ENCODE results near the gene RTCA. TPM values are rescaled to one million over a fixed set of nuclear protein-coding genes. Genes with fewer than 3 reads are reported as not detected.

Gene RTCA
- polyA plus RNA-seq, 2 of the 4 experiments (the other 2 are of a cell fraction) = 23.8 to 39.5 TPM

- TF ChIP-seq REST (IDR thresholded peaks at IDR 0.05) = no peak
- TF ChIP-seq, protein P1, sequence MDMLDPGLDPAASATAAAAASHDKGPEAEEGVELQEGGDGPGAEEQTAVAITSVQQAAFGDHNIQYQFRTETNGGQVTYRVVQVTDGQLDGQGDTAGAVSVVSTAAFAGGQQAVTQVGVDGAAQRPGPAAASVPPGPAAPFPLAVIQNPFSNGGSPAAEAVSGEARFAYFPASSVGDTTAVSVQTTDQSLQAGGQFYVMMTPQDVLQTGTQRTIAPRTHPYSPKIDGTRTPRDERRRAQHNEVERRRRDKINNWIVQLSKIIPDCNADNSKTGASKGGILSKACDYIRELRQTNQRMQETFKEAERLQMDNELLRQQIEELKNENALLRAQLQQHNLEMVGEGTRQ (IDR thresholded peaks at IDR 0.05) = no peak
- peak; percentile 72 for TF ChIP-seq POLR2A (IDR thresholded peaks at IDR 0.05; ENCODE audit: low read length)
- TF ChIP-seq EP300 (IDR thresholded peaks at IDR 0.05) = no peak
- no peak for TF ChIP-seq NFE2L2 (conservative IDR thresholded peaks at IDR 0.05; ENCODE audit: low read length)
- TF ChIP-seq RARB (CRISPR knock-in tag; IDR thresholded peaks at IDR 0.05) = no peak
- no peak for TF ChIP-seq TFCP2L1 (CRISPR knock-in tag; IDR thresholded peaks at IDR 0.05)
- TF ChIP-seq NPAS2 (CRISPR knock-in tag; IDR thresholded peaks at IDR 0.05; ENCODE audit: borderline replicate concordance) = no peak
- no peak for TF ChIP-seq TP53 (CRISPR knock-in tag; IDR thresholded peaks at IDR 0.05)
- no peak for TF ChIP-seq GATA3 (IDR thresholded peaks at IDR 0.05; ENCODE audit: borderline replicate concordance)
- TF ChIP-seq ATOH8 (CRISPR knock-in tag; IDR thresholded peaks at IDR 0.05; ENCODE audit: low read depth) = no peak
- no peak for TF ChIP-seq RAD21 (conservative IDR thresholded peaks at IDR 0.05 in 1 of 2, IDR thresholded peaks at IDR 0.05 in 1 of 2)
- TF ChIP-seq HOXB13 (CRISPR knock-in tag; IDR thresholded peaks at IDR 0.05; ENCODE audit: low read depth) = no peak
- no peak for TF ChIP-seq MAZ (IDR thresholded peaks at IDR 0.05; ENCODE audit: borderline replicate concordance, low read depth, low read length)
- TF ChIP-seq CBX2 (IDR thresholded peaks at IDR 0.05; ENCODE audit: borderline replicate concordance, low read depth) = no peak
- TF ChIP-seq JUN (IDR thresholded peaks at IDR 0.05) = peak in 1 of 2 experiments; percentile 55; a peak in 1 of 5 replicates
- TF ChIP-seq CBX8 (IDR thresholded peaks at IDR 0.05) = no peak
These were observed at the start of gene RTCA (continued) for GRCh38 chr1:100265931-100266740.

DNA sequence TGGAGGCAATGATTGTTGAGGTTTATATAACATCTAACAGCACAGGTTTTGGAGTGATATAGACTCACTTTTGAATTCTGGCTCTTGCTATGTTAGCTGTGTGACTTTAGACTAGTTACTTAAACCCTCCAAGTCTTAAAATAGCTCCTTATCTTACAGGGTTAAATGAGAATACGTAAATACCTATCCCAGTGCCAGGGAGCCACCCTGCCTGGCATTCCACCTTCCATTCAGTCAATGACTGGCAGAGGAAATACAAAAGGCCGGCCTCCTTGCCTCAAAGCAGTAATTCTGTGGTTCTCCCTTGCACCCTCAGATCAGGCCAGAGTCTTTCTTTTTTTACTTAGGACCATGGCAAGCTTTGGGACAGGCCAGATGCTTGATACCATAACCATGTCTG, 48.2 kb upstream of the RTCA start:
- no peak overlapping the region for H3K4me2 ChIP-seq
- ChIA-PET CTCF (interaction anchor here (0.7 kb wide), 1 partner anchor 239 kb away, joined by 3 read pairs; no protein-coding TSS in a partner anchor), POLR2A (no interaction called here)
- H3K9me3 ChIP-seq = no peaks in the 10 kb centered on the region
- H3K4me1 ChIP-seq = no peaks in the 10 kb centered on the region
- 91% methylated on average over 2 of the region's 2 CpGs for WGBS (ENCODE audit: missing lambda C conversion rate)
- no peak overlapping the region for H3K27ac ChIP-seq
- FAIRE-seq (no peak), DNase-seq (ENCODE audit: low read depth in 1 of 2, low spot score in 1 of 2) (no peak), ATAC-seq (no peak)
- no peak overlapping the region for H3K4me3 ChIP-seq
- TF ChIP-seq HES2 (IDR thresholded peaks at IDR 0.05) (no peak), RFX5 (IDR thresholded peaks at IDR 0.05) (no peak), EHMT2 (IDR thresholded peaks at IDR 0.05; ENCODE audit: low read depth) (no peak), KDM1A (IDR thresholded peaks at IDR 0.05; ENCODE audit: low read depth) (no peak), REST (IDR thresholded peaks at IDR 0.05) (no peak), SMC3 (IDR thresholded peaks at IDR 0.05) (no peak), PBX3 (IDR thresholded peaks at IDR 0.05) (no peak)
- TF ChIP-seq, protein P2, sequence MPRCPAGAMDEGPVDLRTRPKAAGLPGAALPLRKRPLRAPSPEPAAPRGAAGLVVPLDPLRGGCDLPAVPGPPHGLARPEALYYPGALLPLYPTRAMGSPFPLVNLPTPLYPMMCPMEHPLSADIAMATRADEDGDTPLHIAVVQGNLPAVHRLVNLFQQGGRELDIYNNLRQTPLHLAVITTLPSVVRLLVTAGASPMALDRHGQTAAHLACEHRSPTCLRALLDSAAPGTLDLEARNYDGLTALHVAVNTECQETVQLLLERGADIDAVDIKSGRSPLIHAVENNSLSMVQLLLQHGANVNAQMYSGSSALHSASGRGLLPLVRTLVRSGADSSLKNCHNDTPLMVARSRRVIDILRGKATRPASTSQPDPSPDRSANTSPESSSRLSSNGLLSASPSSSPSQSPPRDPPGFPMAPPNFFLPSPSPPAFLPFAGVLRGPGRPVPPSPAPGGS (IDR thresholded peaks at IDR 0.05) = no peak
- TF ChIP-seq, protein P3, sequence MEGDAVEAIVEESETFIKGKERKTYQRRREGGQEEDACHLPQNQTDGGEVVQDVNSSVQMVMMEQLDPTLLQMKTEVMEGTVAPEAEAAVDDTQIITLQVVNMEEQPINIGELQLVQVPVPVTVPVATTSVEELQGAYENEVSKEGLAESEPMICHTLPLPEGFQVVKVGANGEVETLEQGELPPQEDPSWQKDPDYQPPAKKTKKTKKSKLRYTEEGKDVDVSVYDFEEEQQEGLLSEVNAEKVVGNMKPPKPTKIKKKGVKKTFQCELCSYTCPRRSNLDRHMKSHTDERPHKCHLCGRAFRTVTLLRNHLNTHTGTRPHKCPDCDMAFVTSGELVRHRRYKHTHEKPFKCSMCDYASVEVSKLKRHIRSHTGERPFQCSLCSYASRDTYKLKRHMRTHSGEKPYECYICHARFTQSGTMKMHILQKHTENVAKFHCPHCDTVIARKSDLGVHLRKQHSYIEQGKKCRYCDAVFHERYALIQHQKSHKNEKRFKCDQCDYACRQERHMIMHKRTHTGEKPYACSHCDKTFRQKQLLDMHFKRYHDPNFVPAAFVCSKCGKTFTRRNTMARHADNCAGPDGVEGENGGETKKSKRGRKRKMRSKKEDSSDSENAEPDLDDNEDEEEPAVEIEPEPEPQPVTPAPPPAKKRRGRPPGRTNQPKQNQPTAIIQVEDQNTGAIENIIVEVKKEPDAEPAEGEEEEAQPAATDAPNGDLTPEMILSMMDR (IDR thresholded peaks at IDR 0.05) = no peak

Data from A549 (cell line).